Measurements from ENCODE around the gene NOS1AP.
A peak's percentile ranks its signal among the peaks of the same experiment; 100 is the strongest.

The NOS1AP gene

GRCh38 chr1:162069334-162070093, at the start of gene NOS1AP:
NOS1AP (plus strand) TSS chr1:162069691; CDS start chr1:162070178, 487 bp downstream.
- peak; percentile 44 for DNase-seq (ENCODE audit: low read depth)
- peak within 1 kb of the TSS; percentile 76 for H3K4me3 ChIP-seq (ENCODE audit: low read depth, low read length)
- no peak for TF ChIP-seq CTCF (conservative IDR thresholded peaks at IDR 0.05; ENCODE audit: low read depth, low read length)

DNA sequence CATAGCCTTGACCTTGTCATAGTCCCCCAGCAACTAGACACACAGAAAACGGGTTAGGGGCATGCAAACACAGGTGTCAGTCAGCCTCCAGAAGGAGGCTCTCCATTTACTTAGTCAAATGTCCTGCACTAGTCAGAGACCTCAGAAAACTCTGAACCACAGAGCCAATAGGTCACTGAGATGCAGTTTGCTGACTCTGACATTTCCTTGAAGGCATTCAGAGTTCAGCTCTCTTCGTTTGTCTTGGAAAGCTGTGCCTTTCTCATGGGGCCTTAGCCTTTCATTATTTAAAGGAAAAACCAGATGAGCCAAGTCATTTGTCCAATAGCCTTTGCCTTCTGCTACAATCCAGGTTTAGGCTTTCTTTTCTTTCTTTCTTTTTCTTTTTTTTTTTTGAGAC, 49.3 kb upstream of the NOS1AP start:
- H3K4me3 ChIP-seq (ENCODE audit: low read depth, low read length): no peak overlapping the region
- DNase-seq (ENCODE audit: low read depth): peak; percentile 44
- TF ChIP-seq CTCF (conservative IDR thresholded peaks at IDR 0.05; ENCODE audit: low read depth, low read length): no peak

DNA sequence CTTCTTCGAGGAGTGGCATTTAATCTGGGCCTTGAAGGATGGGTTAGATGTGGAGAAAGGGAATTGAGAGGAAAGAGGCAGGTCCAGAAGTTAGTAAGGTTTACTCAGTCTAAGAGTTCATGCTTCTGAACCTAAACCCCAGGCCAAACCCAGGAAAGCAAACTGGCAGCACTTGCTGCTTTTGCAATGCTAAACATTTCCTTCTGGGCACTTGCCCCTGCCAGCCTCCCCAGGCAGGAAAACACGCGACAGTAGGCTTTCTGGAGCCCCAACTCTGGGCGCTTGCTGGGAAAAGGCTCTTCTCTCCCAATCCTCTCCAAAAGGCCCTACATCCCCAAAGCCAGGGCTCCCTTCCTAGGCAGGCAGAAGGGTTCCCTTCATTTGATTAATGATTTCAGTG, 48.4 kb upstream of the NOS1AP start:
- TF ChIP-seq CTCF (conservative IDR thresholded peaks at IDR 0.05; ENCODE audit: low read depth, low read length): no peak
- H3K4me3 ChIP-seq (ENCODE audit: low read depth, low read length): no peak overlapping the region
- DNase-seq (ENCODE audit: low read depth): no peak

DNA sequence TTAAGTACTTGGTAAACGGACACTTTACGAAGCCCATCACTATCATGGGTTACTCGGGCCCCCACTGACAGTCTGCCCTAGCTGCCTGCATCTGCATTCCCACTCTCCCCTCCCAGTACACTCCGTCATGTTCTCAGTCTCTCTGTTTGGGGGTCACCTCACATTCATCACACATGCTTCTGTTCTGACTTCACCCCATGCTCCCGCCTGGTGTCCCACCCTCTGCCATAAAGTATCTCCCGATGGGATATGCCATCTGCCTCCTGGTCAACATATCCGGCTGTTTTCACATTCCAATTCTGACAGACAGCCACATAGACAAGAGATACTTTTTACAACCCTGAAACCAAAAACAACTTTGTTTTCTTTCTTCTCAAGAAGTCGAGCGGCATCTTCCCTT, 46.9 kb upstream of the NOS1AP start:
- H3K4me3 ChIP-seq (ENCODE audit: low read depth, low read length): peak overlapping the region; percentile 75

DNA sequence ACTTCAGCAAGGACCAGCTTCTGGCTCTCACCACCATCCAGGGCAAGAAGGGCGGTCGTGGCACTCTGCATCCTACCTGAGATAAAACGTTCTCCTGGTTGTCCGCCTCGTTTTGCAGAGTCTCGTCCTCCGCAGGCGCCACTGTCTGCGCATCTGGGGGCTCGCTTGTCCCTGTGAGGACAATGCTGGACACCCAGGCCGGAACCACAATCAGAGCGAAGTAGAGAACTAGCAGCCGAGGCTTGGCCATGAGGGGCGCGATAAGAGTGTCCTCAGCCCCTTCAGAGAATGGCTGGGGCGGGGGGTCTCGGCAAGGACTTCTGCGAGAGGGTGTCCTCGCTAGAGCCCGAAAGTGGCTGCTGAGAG, 46.3 kb upstream of the NOS1AP start:
- peak overlapping the region; percentile 75 for H3K4me3 ChIP-seq (ENCODE audit: low read depth, low read length)
- no peak for DNase-seq (ENCODE audit: low read depth)
- no peak for TF ChIP-seq CTCF (conservative IDR thresholded peaks at IDR 0.05; ENCODE audit: low read depth, low read length)

More for the DNA sequence above, 46.9 kb upstream of the NOS1AP start:
- DNase-seq (ENCODE audit: low read depth): no peak
- TF ChIP-seq CTCF (conservative IDR thresholded peaks at IDR 0.05; ENCODE audit: low read depth, low read length): no peak

DNA sequence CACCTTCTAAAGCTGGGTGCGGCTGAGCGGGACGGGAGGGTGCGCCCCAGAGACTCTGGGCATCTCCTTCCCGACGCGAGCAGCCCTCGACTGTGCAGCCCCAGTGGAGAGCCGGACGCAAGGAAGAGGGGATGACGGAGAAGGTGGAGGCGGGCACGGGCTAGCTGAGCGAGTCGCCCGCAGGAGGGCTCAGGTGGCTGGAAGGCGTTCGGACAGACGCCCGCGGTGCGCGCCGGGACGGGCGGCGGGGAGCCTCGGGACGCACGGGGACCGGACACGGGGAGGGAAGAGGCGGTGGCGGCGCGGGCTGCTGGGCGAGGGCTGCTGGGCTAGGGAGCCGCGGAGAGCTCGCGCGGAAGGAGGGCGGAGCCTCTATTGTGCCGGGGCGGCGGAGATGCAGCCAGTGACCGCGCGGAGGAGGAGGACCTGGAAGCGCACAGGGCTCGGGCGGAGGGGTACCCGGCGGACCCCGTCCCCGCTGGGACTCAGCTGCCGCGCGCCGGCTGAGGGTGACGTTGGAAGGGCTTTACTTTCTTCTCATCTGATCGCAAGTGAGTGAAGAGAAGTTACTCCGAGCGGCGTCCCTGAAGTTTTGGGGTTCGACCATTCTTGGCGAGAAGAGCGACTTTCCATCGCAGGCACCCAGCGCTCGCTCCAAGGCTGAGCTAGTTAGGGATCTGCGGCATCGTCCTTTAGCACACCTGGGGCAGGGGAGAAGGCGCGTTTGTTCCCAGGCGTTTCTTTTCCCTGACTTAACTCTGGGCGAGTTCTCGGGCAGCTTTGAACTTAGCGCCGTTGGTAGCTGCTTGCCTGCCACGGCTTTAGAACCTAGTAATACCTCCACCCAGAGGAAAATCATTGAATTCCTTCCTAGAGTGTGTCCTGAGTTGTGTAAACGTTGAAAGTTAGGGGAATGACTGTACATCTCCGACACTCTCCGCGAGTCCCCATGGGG, 45.7 kb upstream of the NOS1AP start, which contains the start of gene OLFML2B:
TSS of gene OLFML2B (minus strand) at position 323 of the 955 bp plus-strand sequence. CDS start 439 bp downstream, outside the sequence.
- peak; percentile 89 for DNase-seq (ENCODE audit: low read depth)
- peak within 1 kb of the TSS; percentile 75 for H3K4me3 ChIP-seq (ENCODE audit: low read depth, low read length)
- TF ChIP-seq CTCF (conservative IDR thresholded peaks at IDR 0.05; ENCODE audit: low read depth, low read length): peak; percentile 69

Measured in choroid plexus epithelial cell (primary cell).